ENCODE results near the gene SPON1.
"Not testable (repeated sequence)": the region's sequence is repeated elsewhere in the genome, so short reads cannot be mapped to it uniquely, and the experiment has no call there.

The SPON1 gene

GRCh38 chr11:14090631-14091030 is 128.1 kb downstream of the SPON1 start:
- DNase-seq = not testable (repeated sequence)

DNA sequence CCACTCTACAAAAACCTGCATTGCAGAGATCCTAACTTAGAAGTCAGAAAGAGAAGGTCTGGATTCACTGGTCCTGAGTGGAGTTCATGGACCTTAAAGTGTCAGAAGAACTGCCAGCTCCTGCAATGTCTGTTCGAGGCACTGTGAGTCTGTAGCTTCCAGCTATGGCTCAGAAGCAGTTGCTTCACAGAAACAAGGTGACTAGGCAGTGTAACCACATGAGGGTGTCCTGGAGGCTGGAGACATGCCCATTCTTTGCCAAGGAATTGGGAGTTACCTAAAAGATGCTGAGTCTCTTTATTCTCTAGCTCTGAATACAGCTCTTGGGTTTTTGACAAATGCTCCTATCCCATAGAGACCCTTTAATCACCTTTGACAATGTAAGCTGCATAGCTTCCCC is 130.5 kb downstream of the SPON1 start:
- DNase-seq = no peak

DNA sequence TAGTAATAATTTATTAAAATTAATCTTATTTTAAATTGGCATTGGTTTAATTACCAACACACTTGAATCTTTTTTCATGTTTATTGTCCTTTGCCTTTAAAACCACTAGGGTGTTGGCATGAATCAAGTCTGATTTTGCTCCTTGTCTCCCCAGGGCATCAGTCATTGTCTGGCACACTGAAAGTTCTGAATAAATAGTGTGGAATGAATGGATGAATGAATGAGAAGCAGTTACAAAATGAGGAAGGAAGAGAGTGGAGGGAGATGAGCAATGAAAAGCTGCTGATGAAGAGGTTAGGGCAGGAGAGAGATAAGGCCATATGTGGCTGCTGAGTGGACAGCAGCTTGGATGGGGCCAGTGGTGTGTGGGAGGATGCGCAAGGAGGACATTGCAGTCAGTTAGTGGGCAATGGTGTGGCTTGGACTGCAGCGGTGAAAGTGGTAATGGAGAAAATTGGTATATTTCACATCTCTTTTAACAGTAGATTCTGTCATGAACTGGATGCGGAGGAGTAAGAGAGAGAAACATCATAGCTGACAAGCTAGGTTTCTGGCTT is 132.0 kb downstream of the SPON1 start:
- no peak for DNase-seq

- DNase-seq = no peak
Observed at GRCh38 chr11:14095882-14096281, 133.4 kb downstream of the SPON1 start.

DNA sequence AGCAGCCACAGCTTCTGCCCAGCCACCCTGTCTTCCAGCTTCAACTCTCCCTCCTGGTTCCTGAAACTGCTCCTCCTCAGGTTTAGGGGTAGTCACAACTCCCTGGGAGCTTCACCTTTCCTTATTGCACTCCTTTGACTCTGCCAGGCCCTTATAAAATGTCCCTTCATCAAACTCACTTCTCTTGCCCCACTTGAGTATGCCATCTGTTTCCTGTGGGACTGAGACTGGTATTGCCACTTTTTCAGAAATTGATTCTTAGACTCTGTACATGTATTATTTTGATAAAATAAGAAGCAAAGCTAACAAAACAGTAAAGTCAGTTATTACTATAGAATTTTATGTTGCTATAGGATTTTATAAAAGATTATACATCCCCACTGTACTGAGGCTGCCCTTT is 134.1 kb downstream of the SPON1 start:
- no peak for DNase-seq

GRCh38 chr11:14101388-14101787 is 138.9 kb downstream of the SPON1 start:
- DNase-seq = no peak

DNA sequence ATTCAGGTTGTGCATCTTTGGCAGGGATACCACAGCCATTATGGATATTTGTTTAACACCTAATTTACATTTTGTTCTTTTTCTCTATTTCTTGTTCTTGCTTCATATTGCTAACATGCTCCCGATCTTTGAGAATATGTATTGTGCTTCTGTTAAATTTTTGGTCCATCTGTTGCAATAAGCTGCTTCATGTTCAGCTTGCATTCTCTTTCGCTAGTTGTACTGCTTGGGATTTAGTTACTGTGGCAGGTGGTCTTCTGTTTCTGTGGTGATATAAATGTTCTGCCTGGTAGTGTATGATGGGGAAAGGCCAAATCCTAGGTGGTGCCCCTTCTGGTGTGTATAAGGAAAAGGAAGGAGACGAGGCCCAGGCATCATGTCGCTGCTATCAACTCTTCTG is 140.2 kb downstream of the SPON1 start:
- no peak for DNase-seq

DNA sequence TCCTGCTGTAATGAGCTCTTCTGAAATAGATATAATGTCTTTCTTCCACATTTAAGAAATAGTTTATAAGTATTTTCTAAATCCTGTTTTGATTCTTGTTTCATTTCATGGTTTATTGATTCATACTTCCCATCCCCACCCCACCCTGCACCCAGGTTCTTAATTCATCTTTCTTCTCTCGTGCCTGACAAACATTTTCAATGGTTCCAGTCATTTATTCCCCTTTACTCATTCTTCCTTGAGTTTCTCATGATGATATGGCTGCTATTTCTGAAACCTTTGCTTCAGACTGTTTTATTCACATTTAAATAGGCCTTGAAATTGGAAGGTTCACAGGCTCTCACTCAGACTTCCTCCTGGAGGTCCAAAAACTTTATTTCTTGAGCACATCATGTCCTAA is 142.9 kb downstream of the SPON1 start:
- DNase-seq = no peak

GRCh38 chr11:14106303-14107049 is 144.0 kb downstream of the SPON1 start:
- no peak for DNase-seq

DNA sequence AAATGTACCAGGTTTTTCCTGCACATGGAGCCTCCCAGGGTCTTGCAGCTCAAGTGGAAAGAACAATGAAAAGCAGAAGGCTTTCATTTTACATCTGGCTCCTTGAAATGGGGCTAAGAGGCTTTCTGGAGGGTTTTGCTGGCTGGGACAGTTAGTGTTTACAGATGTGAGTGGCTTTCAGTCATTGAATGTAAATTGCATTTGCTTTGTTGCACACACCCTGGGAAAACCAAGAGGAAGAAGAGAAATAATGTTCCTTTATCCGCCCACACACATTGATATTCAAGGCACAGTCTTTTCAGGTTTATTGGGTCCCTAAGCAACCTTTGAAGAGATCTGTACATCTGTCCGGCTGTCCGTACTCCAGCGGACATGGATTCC is 144.5 kb downstream of the SPON1 start:
- no peak for DNase-seq

DNA sequence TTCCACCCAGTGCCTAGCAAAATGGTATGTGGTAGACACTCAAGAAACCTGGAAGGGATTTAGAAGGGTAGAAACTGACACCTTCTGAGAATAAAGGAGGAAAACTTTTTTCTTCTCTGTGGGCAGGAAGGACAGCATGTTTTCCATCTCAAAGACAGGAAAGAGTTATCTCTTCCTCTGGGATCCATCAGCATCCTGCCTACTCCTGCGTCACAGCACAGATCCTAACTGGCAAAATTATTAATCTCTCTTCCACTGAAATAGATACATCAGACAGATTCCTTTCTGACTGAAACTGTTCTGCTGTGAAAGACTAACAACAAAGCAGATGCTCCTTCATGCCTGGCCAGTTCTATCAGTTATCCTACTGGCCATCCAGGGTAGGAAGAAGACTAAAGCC is 147.2 kb downstream of the SPON1 start:
- no peak for DNase-seq

DNA sequence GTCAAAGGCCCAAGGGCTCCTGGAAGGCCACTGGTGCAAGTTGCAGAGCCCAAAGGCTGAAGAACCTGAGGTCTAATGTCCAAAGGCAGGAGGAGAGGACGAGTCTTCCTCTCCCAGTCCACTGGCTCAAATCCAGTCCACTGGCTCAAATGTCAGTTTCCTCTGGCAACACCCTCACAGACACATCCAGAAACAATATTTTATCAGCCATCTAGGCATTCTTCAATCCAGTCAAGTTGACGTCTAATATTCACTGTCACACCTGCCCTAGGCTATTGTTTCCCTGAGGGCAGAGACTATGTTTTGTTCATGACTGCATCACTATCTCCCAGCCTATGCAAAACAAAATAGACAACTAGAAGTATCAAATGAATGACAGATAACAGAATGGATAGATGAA is 148.1 kb downstream of the SPON1 start:
- no peak for DNase-seq

DNA sequence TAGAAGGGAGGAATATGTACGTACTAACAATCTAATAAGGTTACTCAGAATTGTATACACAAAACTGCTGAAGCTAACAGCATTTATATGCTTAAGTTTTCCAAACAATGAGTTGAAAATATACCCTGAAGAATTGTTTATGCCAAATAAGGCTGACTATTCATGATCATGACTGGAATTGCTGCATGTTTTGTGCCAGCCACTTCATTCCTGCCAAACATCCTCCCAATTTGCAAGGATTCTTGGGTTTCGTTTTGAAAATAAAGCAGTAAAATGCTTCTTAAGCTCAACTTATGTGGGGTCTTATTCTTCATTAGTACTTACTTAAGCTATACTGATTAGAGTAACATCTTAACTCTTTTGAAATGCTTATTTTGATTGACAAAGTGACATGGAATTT is 149.0 kb downstream of the SPON1 start:
- no peak for DNase-seq

DNA sequence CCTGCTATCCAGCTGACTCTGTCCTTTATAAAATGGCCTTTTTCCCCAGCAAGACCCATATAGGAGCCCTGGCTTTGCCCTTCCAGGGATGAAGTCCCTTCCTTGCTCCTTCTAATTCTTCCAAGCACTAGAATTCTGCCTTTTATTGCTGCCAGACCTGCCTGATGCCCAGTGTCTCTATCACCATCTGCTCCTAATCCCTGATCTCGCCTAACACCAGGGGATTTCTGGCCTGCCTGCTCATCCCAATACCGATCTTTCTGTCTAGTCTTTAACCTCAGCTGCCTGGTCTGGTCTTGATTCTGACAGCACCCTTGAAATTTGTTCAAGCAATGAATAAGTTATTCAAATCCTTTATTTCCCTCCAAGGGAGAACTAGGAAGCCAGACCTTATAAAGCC is 150.2 kb downstream of the SPON1 start:
- DNase-seq = no peak

DNA sequence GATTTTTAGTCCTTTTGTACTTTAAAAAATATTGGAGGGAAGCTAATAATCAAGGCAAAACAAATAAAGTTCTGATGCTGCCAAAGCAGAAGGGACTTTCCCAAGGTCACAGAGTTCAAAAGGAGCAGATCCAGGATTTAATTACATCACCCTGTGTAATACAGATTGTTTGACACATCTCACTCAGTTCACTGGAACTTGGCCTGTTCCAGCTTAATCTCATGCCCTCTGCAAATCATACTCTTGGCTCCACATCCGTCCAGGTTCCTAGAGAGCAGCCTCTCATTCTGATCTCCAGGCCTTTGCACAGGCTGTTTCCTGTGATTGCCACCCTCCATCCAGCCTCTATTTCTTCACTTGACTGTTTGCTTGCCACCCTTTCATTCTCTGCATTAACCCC is 151.7 kb downstream of the SPON1 start:
- no peak for DNase-seq

DNA sequence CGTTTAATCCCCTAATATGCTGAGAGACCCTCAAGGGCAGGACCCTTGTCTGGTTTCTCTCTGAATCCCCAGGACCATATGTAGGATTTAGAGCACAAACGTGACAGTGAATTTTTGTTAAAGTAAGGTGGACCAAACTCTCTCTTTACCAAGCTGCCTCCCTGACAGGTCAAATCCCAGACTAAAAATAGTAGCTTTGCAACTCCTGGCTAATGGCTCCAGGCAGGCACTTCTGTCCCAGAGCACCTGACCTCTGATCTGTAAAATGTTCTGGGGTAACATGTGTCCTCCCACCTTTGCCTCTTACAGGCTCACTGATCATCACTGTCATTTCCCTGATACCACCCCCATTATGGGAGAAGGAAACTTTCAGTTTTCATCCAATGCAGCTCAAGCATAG is 152.3 kb downstream of the SPON1 start:
- DNase-seq = no peak

DNA sequence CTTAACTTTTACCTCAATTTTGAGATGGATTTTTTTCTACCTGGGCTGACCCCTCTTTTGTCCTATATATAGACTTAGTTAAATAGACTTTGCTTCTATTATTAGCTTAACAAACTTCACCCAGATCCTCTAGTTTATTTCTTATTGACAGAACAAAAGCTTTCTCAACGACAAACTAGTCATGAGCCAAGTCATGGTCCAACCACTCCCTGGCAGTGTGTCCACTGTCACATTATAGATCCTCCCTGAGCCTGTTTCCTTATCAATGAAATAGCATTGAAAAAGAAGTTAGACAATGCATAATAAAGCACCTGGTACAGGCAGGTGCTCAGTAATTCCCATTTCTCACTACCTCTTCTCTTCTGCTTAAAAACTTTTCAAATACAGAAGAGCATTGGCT is 155.1 kb downstream of the SPON1 start:
- DNase-seq = no peak

GRCh38 chr11:14118072-14118471 is 155.5 kb downstream of the SPON1 start:
- DNase-seq = no peak

GRCh38 chr11:14119357-14119756 is 156.8 kb downstream of the SPON1 start:
- DNase-seq = no peak

GRCh38 chr11:14124350-14124749 is 161.8 kb downstream of the SPON1 start:
- no peak for DNase-seq

DNA sequence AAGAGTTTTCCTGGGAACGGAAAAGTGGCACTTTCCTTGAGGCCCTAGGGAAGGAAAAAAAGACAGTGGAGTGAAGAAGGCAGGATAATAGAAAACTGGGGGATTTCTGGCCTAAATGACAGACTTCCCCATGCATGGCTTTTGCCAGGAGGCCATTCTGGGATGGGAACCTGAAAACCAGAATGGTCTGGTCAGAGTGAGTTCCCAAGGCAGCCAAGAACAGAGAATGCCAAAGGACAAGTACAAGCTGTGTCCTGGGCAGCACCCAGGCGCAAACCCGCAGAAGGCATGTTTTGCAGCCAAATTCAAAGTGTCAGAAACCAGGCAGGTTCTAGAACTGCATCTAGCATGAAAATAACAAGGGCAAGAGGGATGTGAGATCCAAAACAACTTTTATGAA is 162.4 kb downstream of the SPON1 start:
- no peak for DNase-seq

GRCh38 chr11:14125529-14125928 is 163.0 kb downstream of the SPON1 start:
- no peak for DNase-seq

DNA sequence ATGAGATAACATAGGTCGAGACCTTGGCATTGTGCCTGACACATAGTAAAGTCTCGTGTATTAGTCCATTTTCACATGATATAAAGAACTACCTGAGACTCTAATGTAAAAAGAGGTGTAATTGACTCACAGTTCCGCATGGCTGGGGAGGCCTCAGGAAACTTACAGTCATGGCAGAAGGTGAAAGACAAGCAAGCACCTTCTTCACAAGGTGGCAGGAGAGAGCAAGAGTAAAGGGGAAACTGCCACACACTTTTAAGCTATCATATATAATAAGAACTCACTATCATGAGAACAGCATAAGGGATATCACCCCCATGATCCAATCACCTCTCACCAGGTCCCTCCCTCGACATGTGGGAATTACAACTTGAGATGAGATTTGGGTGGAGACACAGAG is 165.2 kb downstream of the SPON1 start:
- no peak for DNase-seq

DNA sequence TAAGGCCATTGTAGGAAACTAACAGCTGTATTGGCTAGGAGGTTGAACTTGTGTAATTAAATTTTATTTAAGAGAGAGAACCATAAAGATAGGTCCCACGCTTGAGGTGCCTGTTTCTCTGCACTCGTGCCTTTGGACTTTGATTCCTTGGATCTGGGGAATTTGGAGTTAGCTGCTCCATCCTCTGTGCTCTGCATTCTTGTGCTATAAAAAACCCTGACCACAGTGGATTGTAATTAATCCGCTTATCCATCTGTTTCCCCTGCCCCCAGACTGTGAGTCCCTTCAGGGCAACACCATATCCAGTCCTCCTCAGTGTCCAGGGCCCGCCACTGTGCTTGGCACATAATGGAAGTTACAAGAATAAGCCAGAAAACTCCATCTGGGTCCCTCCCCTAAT is 169.8 kb downstream of the SPON1 start:
- no peak for DNase-seq

GRCh38 chr11:14133381-14133780 is 170.9 kb downstream of the SPON1 start:
- DNase-seq = no peak

Measured in stimulated activated CD4-positive, alpha-beta T cell treated with anti-CD3 and anti-CD28 coated beads, Interleukin-4, amount 100 ng/mL, for 24 hours (primary cell).